G401.6 (cell line): ENCODE data around the gene ACACA.
"Not testable (repeated sequence)": the region's sequence is repeated elsewhere in the genome, so short reads cannot be mapped to it uniquely, and the experiment has no call there.

Experiments used
- FAIRE-seq: peaks from 2 replicates; lab custom pipeline; 2012; peaks lifted over from hg19 to GRCh38; lab: Jason Lieb, UNC

The ACACA gene

DNA sequence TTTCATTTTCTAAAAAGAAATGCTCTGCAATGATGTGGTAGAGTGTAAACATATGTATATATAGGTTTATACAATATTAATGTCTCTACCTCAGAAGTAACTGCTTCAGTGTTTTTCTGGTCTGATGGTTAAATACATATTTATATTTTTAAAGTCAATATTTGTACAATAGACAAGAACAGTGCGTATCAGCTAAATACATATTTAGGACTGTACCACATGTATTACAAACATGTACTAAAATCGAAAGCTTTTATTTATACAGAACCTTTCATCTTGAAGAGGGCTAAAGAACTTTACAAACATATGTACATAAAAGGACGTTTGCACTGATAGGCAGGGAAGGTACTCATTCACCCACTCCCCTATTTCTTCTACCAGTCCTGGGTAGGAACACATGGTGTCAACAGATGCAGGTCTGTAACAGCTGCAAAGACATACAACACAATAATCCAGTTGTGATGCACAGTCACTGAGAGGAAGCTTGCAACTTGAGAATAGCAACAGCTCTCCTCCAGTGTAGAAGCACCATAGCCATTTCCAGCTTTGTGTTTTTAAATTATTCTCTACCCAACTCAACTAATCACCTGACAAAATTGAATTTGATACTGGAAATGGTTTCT is 237.8 kb downstream of the ACACA start:
- no peak for FAIRE-seq

DNA sequence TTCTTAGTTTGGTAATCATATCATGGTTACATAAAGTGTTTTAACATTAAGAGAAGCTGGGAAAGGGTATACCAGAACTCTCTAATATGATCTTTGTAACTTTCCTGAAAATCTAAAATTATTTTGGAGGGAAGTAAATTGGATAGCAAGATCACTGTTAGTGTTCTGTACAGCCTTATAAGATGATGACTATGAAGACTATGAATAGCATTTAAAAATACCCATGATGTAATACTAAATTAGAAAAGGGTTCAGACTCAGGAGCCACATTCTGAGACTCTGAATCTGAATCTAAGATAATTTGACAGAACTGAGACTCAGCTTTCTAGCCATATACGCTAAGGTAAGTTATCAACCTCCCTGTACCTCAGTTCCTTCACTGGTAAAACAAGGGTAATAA is 238.9 kb downstream of the ACACA start:
- FAIRE-seq: no peak

DNA sequence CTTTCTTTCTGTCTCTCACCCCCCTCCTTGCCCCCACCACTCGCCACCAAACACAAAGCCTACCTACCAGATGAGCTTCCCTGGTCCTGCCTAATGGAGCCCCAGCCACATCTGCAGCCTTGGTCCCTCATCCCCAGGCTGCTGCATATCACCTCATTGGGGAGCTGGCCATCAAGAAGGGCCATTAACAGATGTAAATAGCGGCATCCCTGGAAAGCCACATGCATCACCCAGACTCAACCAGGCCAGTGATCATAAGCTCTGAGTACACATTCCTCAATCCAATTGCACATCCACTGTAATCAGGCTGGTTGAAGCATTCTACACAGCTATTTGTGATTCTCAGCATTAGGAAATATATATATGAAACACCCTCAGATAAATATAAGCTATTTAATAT is 242.6 kb downstream of the ACACA start:
- FAIRE-seq: no peak

DNA sequence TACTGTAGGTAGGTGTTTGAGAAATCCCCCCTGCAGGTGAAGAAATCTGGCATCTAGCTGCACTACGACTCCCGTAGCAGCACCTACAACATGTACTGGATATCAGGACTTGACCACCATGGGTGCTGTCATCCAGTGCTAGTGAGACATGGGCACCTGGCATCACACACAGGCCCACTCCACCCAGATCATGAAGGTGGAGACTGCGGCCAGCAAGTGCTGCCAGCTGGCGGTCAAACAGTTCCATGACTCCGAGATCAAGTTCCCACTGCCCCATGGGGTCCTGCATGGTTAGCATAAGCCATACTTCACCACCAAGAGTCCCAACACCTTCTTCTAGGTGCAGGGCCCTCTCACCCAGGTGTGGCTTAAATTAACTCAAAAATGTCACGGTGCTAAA is 243.8 kb downstream of the ACACA start:
- no peak for FAIRE-seq

DNA sequence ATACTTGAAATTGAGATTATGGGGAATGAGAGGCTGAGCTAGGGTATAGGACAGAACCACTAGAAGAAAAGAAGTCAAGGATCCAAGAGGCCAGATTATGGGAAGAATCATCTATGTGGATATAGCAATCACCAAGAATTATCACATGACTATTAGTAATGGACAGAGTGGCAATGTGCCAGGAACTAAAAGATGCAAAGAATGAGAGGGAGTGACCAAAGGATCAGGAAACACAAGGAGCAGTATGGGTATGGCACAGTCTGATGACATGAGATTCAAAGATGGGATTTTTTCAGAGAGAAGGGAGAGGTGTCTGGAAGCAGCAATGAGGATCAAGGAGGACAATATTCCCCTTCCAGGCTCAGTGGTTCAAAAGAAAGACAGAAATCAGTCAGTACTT is 245.7 kb downstream of the ACACA start:
- FAIRE-seq: no peak

DNA sequence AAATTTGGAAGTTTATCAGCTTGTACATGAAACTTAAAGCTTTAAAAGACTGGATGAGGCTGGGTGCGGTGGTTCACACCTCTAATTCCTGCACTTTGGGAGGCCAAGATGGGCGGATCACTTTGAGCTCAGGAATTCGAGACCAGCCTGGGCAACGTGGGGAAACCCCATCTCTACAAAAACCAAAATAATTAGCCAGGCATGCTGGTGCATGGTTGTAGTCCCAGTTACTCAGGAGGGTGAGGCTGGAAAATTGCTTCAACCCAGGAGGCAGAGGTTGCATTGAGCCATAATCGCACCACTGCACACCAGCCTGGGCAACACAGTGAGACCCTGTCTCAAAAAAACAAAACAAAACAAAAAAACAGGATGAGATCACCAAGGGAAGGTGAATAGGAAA is 248.3 kb downstream of the ACACA start:
- FAIRE-seq: no peak

DNA sequence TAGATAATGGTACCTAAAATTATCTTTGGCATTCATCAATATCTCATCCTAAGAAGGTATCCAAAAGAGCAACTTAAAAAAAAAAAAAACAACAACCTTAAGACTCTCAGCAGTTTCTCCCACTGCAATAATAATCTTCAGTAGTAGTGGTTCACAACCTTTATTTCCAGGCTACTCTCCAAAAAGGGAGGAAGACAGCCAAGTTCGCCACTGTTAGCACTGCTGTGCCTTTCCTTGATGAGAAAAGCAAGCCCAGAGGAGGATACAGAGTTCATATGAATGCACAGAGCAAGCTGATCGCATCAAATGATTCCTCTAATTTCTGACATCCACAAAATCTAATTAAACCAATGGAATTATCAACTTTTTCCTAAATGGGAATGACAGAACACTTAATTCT is 258.5 kb downstream of the ACACA start:
- no peak for FAIRE-seq

DNA sequence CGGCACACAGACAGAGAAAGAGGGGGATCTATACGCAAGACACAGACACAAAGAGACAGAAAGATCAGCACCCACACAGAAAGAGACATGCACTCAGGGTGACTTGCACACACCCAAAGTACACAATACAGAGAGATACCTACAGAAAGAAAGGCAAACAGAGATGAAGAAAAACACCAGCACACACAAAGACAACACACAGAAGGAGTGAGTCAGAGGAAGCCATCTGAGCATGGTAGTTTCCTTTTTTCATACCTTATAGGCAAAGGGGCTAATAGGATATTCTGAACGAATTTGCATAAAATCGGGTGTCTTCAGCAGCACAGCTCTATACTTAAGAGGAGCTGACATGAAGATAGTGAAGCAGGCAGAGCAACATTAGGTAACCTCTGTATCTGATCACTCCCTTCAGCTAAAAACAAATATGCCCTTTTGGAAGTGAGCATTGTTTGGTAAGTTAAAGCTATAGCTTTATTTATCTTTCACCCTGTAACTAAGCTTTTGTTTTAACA is 259.3 kb downstream of the ACACA start:
- FAIRE-seq: no peak

DNA sequence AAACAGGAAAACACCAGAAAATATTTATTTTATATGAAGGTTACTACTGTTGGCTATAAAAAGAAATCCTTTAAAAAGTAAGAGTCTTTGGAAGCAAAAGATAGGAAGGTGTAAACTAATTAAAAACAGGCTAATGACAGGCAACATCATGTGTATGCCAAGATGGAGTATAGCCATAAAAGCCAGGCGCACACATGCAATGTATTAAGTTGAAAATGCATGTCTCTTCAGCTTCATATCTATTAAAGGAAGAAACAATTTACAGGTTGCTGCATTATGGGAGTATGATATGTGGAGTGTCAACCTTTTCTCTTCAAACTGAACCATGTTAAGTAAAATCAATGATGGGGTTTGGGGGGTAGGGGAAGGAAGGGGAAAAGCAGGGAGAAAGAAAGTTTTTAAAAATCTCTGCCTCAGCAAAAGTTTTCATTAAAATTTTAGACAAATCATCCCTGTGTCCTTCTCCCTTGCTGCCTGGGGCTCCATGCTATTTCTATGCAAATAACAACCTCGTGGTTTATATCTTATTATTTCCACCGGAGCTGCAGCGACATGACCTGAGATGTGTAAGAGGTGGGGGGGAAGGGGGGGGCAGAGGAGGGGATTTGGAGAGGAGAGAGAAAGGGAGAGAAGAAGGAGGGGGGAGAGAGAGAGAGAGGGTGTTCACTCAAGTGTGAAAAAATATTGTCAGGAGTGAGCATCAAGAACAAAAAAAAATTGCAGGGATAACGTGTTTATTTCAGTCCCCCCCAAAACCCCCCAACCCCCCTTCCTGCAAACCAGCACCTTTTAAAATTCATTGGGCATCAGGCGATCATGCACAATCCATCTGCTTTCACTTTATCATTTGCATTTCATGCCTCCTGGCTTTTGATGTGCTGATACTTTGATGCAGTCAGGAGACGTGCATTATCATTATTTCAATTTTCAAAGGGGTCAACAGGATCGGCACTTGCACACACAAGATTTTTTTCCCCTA is 260.3 kb downstream of the ACACA start:
- no peak for FAIRE-seq

DNA sequence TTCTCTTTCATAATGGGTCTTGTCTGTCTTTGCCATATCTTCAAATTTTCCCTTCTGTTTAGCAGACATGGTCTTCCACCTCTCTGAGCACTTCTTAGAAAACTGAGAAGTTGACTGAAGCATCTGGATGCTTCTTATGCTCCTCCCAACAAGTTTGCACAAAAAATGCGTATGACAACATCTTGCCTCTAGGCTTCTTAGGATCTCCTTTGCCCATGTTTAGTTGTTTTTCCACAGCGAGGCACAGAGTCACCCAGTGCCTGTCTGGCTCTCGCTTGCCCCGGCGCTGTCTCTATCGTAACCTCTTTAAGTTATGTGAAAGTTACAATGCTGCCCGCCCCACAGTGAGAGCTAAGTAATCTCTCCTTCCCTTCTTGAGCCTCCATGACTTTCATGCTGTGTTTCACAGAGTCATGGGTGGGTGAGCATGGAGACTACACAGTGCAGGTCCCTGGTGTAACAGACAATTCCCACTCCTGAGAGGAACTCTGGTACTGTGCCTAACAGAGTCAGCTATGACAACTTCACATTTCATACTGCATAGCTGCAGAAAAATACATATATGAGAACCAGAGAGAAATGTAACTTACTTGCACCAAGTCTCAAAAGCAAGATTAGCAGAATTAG is 262.4 kb downstream of the ACACA start:
- no peak for FAIRE-seq

DNA sequence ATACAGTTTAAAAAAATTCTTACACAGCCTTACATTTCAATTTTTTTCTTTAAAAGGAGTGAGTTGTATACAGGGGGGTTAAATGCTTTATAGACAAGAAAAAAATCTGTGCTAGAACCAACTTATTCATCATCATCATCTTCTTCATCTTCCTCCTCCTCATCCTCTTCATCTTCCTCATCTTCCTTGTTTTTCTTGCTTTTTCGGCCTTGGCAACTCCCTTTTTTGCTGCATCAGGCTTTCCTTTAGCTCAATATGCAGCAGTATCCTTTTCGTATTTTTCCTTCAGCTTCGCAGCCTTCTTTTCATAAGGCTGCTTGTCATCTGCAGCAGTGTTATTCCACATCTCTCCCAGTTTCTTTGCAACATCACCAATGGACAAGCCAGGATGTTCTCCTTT is 263.1 kb downstream of the ACACA start:
- FAIRE-seq: not testable (repeated sequence)

DNA sequence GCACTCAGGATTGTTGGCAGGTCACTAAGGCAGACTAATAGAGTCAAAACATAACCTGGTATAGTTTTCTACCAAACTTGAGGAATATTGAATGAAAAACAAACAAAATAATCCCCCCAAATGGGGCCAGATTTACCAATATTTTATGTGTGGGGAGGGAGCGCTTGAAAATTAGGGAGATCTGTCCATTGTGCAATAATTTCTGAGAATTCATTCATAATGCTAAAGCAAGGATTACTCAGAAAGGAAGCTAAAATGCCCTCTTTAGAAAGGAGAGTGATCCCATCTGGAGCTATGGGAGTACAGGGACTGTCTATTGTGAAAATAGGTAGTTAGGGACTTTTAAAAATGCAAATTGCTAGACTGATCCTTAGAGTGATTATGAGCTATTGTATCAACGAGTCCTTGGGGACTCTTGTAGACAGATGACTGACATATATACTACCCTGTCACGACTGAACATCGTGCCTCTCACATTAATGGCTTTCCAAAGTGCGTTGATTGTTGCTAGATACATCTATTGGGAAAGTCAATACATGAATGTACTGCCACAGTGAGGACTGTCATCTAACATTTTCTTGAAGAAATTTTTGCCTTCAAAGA is 264.2 kb downstream of the ACACA start:
- FAIRE-seq: no peak

DNA sequence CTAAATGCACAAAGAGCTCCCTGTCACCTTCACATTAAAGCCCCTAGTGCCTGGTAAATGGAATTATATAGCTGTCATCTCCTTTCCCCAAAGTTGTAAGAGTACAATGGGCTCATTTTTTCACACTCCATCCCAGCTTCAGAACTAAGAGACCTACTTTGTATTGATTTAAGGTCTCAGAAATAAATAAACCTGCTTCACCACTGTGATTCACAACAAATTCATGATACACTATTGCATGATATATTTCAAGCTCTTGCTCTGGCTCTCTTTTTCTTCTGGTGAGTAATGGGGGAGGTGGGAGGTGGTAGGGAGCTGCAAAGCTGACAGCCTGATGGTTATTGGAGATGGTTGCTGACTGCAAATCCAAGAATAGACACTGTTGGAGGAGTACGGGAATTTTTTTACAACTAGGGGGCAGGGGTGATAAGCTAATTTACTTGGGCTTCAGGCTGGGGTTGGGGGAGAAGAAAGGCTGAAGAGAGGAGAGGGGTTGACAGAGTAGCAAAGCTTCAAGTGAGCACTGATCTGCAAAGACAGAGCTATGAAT is 268.0 kb downstream of the ACACA start:
- FAIRE-seq: no peak

DNA sequence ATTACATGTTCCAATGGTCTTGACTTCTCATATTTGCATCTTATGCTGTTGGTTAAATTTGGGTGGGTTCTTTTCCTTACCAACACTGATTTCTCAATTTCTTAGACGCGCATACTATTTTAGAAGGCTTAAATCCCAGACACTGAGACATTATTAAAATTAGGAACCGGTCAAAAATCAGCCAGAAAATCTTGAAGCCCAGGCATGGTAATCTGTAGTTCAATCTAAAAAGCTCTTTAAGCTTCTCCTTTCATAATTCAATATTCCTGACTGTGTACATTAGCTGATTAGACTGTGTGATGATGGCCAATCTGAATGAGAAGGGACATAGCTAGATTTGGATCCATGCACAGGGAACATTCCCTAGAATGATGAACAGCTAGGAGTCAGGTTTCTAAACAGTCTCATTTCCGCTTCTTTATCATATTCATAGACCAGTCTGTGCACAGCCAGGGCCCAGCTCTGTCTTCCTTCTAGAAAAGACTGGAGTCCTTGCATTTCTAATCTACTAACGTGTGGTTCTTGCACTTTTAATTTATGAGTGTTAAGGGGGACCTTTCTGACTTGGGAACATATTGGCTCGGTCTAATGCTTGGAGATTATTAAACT is 268.6 kb downstream of the ACACA start:
- FAIRE-seq: no peak

DNA sequence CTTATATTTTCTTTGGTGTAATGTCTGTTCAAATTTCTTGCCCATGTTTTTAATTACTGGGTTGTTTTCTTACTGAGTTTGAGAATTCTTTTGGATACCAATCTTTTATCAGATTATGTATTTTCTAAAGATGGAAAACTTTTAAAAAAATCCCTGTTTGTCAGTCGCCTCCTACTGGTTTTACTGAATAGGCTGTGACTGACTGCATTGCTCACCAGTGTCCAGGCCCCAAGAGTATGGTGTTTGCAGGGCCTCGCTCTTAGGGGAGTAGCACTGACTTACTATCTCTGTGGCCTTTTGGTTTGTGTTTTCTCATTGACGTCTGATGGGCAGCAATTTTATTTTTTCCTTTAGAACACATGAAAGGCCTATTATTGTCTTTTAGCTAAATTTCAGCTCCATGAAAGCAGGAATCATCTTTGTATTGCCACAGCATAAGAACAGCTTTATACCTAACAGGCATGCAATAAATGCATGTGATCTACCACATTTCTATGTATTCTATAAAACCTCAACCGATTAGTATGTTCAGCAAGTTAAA is 269.5 kb downstream of the ACACA start:
- no peak for FAIRE-seq

DNA sequence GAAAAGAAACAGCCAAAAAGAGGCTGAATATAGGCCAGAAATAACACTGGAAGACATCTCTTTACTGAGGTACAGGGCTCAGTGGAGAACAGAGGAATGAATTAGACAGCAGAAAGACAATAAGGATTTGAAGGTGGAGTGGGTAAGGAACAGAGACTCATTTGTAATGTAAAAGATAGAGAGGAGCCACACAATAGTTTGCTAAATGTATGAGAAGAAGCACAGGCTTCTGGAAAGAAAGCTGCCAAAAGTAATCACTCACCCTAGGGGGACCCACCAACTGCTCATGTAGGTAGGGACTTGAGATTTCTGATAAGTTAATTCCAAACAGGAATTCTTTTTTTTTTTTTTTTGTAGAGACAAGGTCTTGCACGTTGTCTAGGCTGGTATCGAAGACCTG is 271.1 kb downstream of the ACACA start:
- no peak for FAIRE-seq

DNA sequence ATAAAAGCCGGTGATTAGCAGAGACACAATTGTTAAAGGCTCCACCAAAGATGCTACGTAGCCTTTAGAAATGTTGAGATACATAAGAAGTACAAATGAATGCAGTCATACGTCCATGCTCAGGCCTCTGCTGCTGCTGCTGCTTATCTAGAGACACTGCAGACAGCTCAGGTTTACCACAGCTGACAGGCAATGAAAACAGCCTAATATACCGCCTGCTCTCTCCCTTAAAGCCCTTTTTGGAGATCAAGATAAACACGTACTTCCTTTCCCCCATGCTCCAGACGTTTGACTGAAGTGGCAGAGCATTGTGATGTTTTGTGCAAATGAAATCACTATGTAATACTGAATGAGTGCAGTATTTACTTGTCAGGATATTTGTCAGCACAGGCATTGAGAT is 272.6 kb downstream of the ACACA start:
- no peak for FAIRE-seq

DNA sequence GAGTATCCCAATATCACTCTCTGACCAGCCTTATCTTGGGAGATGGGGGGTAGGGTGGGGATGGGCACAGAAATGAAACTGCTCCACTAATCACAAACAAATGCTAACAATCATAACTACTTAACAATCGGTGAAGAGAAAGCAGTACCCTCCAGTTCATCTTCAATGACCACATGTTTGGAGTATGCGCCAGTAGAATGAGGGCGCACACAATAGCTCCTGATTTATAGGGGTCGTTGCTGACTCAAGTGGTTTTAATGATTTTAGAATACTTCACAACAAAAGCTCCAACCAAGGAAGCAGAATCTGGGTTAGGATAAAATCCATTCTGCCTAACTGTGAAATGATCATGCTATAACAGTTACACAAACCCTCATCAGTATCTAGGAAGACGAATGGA is 273.5 kb downstream of the ACACA start:
- no peak for FAIRE-seq

DNA sequence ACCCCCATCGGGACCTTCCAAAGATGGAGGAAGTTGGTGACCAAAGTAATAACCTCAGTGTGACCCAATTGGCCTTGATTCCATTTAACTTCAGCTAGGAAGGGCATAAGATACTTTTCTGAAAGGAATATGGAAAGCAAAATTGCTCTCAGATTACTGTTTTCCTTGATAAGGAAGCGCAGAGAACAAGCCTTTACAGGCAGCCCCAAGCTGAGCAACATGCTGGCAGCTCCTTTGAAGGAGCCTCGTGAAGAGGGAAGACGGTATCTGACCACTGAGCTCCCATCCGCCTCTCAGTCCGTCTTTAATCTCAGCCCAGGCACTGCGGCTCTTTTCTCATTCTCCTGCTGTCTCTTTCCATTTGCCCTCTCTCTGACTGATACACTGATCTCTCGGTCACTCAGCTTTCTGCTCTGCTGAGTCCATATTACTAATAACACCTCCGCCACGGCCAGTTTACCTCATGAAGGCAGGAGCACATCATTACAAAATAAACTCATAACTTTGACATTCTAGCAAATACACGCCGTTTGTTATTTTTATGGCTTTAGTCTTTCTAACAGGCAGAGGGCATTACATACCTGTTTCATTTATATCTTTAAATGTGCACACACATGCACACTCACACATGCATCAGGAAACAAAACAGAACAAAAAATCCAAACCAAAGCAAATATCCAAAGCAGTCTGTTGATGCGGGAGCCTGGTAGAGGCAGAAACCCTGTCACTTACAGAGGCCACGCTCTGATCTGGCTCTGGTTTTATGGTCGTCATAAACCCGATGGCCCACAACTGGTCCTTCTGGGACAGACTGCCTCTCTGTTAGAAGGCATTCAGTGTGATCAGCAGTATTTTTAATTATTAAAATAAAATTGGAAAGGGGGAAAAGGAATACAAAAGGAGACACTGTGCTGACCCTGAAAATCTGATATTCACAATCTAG is 274.7 kb downstream of the ACACA start:
- FAIRE-seq: no peak

DNA sequence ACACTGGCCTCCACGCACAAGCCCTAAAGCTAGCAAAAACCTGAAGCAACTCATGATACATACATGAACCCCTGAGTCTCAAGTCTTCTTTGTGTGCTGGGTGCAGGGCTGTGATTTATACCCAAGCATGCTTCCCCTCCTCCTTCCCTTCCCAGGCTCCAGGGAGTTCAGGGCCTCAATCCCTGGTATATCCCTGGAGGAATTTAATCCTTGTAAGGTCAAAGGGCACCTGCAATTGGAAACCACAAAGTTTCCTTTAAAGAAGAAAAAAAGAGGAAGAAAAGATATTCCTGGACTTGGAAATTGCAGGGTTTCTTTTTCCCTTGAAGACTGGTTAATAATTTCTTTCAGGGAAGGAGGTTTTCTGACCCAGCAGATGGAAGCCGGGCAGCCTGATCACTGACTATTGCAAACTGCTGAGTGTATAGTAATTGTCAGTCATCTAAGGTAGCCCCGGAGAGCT is 275.6 kb downstream of the ACACA start:
- FAIRE-seq: no peak

DNA sequence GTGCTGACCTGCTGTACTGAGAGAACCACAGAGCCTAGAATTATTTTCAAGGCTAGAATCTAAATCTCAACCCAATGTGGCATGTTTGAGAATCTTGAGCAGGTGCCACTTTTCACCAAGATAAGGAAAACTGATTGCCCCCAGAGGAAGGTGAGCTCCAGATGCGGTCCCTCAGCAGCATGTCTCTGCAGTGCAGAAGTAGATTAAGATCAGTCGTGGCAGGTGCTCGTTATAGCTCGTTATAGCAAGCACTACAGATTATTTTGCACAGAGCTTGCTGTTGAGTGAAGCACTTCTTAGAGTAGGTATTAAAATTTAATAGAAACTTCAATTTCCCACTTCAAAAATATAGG is 281.8 kb downstream of the ACACA start:
- no peak for FAIRE-seq
